ENCODE data around the gene CNPY1. TPM values are rescaled to one million over a fixed set of nuclear protein-coding genes. Genes with fewer than 3 reads are reported as not detected.

The CNPY1 gene
- polyA plus RNA-seq, 3 donors = not detected

GRCh38 chr7:155581107-155581830 lies 34.9 kb upstream of the CNPY1 start:
- no peak for DNase-seq (ENCODE audit: extremely low read depth in 1 of 11, low read depth in 9 of 11, low spot score in 4 of 11)

- no peak for DNase-seq (ENCODE audit: extremely low read depth in 1 of 11, low read depth in 9 of 11, low spot score in 4 of 11)
Measured at GRCh38 chr7:155580367-155580766, 34.0 kb upstream of the CNPY1 start.

GRCh38 chr7:155579565-155579964 lies 33.2 kb upstream of the CNPY1 start:
- no peak for DNase-seq (ENCODE audit: extremely low read depth in 1 of 11, low read depth in 9 of 11, low spot score in 4 of 11)

GRCh38 chr7:155578016-155578415 lies 31.7 kb upstream of the CNPY1 start:
- DNase-seq (ENCODE audit: extremely low read depth in 1 of 11, low read depth in 9 of 11, low spot score in 4 of 11) = no peak

- DNase-seq (ENCODE audit: extremely low read depth in 1 of 11, low read depth in 9 of 11, low spot score in 4 of 11) = no peak
Measured at GRCh38 chr7:155577509-155577905, 31.1 kb upstream of the CNPY1 start.

- DNase-seq (ENCODE audit: extremely low read depth in 1 of 11, low read depth in 9 of 11, low spot score in 4 of 11) = no peak
Measured at GRCh38 chr7:155576900-155577508, 30.6 kb upstream of the CNPY1 start.

- DNase-seq (ENCODE audit: extremely low read depth in 1 of 11, low read depth in 9 of 11, low spot score in 4 of 11) = no peak
Measured at GRCh38 chr7:155576416-155576815, 30.1 kb upstream of the CNPY1 start.

GRCh38 chr7:155574556-155575290 lies 28.4 kb upstream of the CNPY1 start:
- DNase-seq (ENCODE audit: extremely low read depth in 1 of 11, low read depth in 9 of 11, low spot score in 4 of 11) = no peak

- no peak for DNase-seq (ENCODE audit: extremely low read depth in 1 of 11, low read depth in 9 of 11, low spot score in 4 of 11)
Measured at GRCh38 chr7:155571581-155572345, 25.4 kb upstream of the CNPY1 start.

- DNase-seq (ENCODE audit: extremely low read depth in 1 of 11, low read depth in 9 of 11, low spot score in 4 of 11) = no peak
Measured at GRCh38 chr7:155570991-155571390, 24.6 kb upstream of the CNPY1 start.

GRCh38 chr7:155570171-155570958 lies 24.0 kb upstream of the CNPY1 start:
- no peak for DNase-seq (ENCODE audit: extremely low read depth in 1 of 11, low read depth in 9 of 11, low spot score in 4 of 11)

GRCh38 chr7:155569681-155570080 lies 23.3 kb upstream of the CNPY1 start:
- DNase-seq (ENCODE audit: extremely low read depth in 1 of 11, low read depth in 9 of 11, low spot score in 4 of 11) = no peak

GRCh38 chr7:155568842-155569494 lies 22.6 kb upstream of the CNPY1 start:
- DNase-seq (ENCODE audit: extremely low read depth in 1 of 11, low read depth in 9 of 11, low spot score in 4 of 11) = no peak

GRCh38 chr7:155568333-155568660 lies 21.9 kb upstream of the CNPY1 start:
- DNase-seq (ENCODE audit: extremely low read depth in 1 of 11, low read depth in 9 of 11, low spot score in 4 of 11) = no peak

- DNase-seq (ENCODE audit: extremely low read depth in 1 of 11, low read depth in 9 of 11, low spot score in 4 of 11) = no peak
Measured at GRCh38 chr7:155567646-155568332, 21.4 kb upstream of the CNPY1 start.

GRCh38 chr7:155566011-155566836 lies 19.9 kb upstream of the CNPY1 start:
- DNase-seq (ENCODE audit: extremely low read depth in 1 of 11, low read depth in 9 of 11, low spot score in 4 of 11) = no peak

- no peak for DNase-seq (ENCODE audit: extremely low read depth in 1 of 11, low read depth in 9 of 11, low spot score in 4 of 11)
Measured at GRCh38 chr7:155565596-155565995, 19.2 kb upstream of the CNPY1 start.

Data from renal cortex interstitium (tissue), 11 donors.